Measurements from ENCODE around the gene IGFBP4.
A peak's percentile ranks its signal among the peaks of the same experiment; 100 is the strongest.

GRCh38 chr17:40473573-40474365 lies 30.5 kb downstream of the IGFBP4 start:
- TF ChIP-seq CTCF (IDR thresholded peaks at IDR 0.05 in 8 of 11, conservative IDR thresholded peaks at IDR 0.05 in 3 of 11) (no peak), POLR2A (IDR thresholded peaks at IDR 0.05) (no peak), POLR2AphosphoS5 (IDR thresholded peaks at IDR 0.05) (peak in 1 of 3 donors; percentile 9)

Data from spleen (tissue), 7 donors.